Keratinocyte (primary cell): ENCODE measurements around the gene HOXD11. TPM values are rescaled to one million over a fixed set of nuclear protein-coding genes. Genes with fewer than 3 reads are reported as not detected.

Source experiments
- DNase-seq: peaks from one replicate; pipeline ENCODE4 v3.0.0-alpha.2; 2011; ENCODE audit warnings: low read depth, missing footprints, low spot score
- FAIRE-seq: peaks from 2 replicates; lab custom pipeline; 2011; peaks lifted over from hg19 to GRCh38; lab: Jason Lieb, UNC
- H2AFZ ChIP-seq: 2 replicates; pipeline ENCODE4 v1.6.0; 2012; ENCODE audit warnings: low read length, control low read depth, inconsistent platforms; ENCODE audit not compliant: control insufficient read depth
- H3K27ac ChIP-seq: 2 replicates; pipeline ENCODE4 v1.5.1; 2011; ENCODE audit warnings: low read length; ENCODE audit not compliant: control insufficient read depth, insufficient read depth
- H3K27me3 ChIP-seq: 3 replicates; pipeline ENCODE4 v1.6.0; 2011; ENCODE audit warnings: low read length; ENCODE audit not compliant: control insufficient read depth, insufficient read depth; ENCODE audit errors: extremely low read depth
- H3K36me3 ChIP-seq, 2 experiments: 2 replicates in 1 of 2; 3 replicates in 1 of 2; pipeline ENCODE4 v1.5.1; 2011; ENCODE audit warnings: low read length in 2 of 2, mild to moderate bottlenecking in 1 of 2; ENCODE audit not compliant: control insufficient read depth in 2 of 2, insufficient read depth in 2 of 2; ENCODE audit errors: extremely low read depth in 1 of 2
- H3K4me1 ChIP-seq: 3 replicates; pipeline ENCODE4 v1.5.1; 2011; ENCODE audit warnings: low read length; ENCODE audit not compliant: control insufficient read depth, insufficient read depth; ENCODE audit errors: extremely low read depth
- H3K4me2 ChIP-seq: 3 replicates; pipeline ENCODE4 v1.6.0; 2011; ENCODE audit warnings: low read depth, low read length; ENCODE audit not compliant: control insufficient read depth, insufficient read depth; ENCODE audit errors: extremely low read depth
- H3K4me3 ChIP-seq, 3 experiments: fragments of 200-600 bp in 1 of 3; sonication (generic) in 1 of 3; 2 replicates in 2 of 3; 3 replicates in 1 of 3; pipeline ENCODE4 v1.5.1; 2011 to 2016; ENCODE audit warnings: low read length in 3 of 3, mild to moderate bottlenecking in 3 of 3, control low read depth in 2 of 3, inconsistent platforms in 1 of 3, low read depth in 1 of 3, mixed read lengths in 1 of 3, mixed run types in 1 of 3, moderate library complexity in 1 of 3; ENCODE audit not compliant: control insufficient read depth in 2 of 3, insufficient read depth in 2 of 3; ENCODE audit errors: extremely low read depth in 1 of 3
- H3K79me2 ChIP-seq: 2 replicates; pipeline ENCODE4 v1.6.0; 2012; ENCODE audit warnings: low read length; ENCODE audit not compliant: control insufficient read depth, insufficient read depth
- H3K9ac ChIP-seq: 3 replicates; pipeline ENCODE4 v1.6.0; 2011; ENCODE audit warnings: low read length; ENCODE audit not compliant: control insufficient read depth, insufficient read depth; ENCODE audit errors: extremely low read depth
- H3K9me1 ChIP-seq: 3 replicates; pipeline ENCODE4 v1.6.0; 2011; ENCODE audit warnings: low read length; ENCODE audit not compliant: control insufficient read depth, insufficient read depth; ENCODE audit errors: extremely low read depth
- H3K9me3 ChIP-seq: 2 replicates; pipeline ENCODE4 v1.5.1; 2012; ENCODE audit warnings: low read depth, low read length; ENCODE audit not compliant: control insufficient read depth
- H4K20me1 ChIP-seq: 3 replicates; pipeline ENCODE4 v1.6.0; 2011; ENCODE audit warnings: low read length; ENCODE audit not compliant: control insufficient read depth, insufficient read depth; ENCODE audit errors: extremely low read depth
- CTCF ChIP-seq, 3 experiments: IDR thresholded peaks in 1 of 3; conservative IDR thresholded peaks in 1 of 3; optimal IDR thresholded peaks in 1 of 3; 2 replicates in 2 of 3; 3 replicates in 1 of 3; pipeline versions ENCODE3 to v1.5.1; 2011; ENCODE audit warnings: low read length in 3 of 3, mild to moderate bottlenecking in 3 of 3, moderate library complexity in 2 of 3, control low read depth in 1 of 3, inconsistent platforms in 1 of 3; ENCODE audit not compliant: insufficient read depth in 2 of 3; ENCODE audit errors: extremely low read depth in 1 of 3
- EZH2 ChIP-seq: IDR thresholded peaks from one replicate; pipeline ENCODE4 v1.6.1; 2012; ENCODE audit warnings: inconsistent platforms, mild to moderate bottlenecking, low read length, moderate library complexity
- dilution Hi-C: fragments of 300-500 bp; cut with MboI; formaldehyde crosslinking; loops from one replicate; pipeline ENCODE4 v1.7.0; 2020; ENCODE audit warnings: low sequenced_read_pairs; ENCODE audit not compliant: extremely low pct_ligation_motif_present
- polyA plus RNA-seq, 5 experiments: library from polyadenylated mRNA; depleted of rRNA in 3 of 5; stranded (reverse) in 3 of 5; stranded (forward) in 1 of 5; unstranded in 1 of 5; fragments of >200 nt; gene quantifications; 1 replicate in 1 of 5; 2 replicates in 3 of 5; 3 replicates in 1 of 5; pipeline versions ENCODE4 v1.2.1 to v1.2.3, GENCODE V29; 2011 to 2012; ENCODE audit warnings: missing spikeins in 2 of 5, low read depth in 1 of 5, low replicate concordance in 1 of 5

Gene HOXD11
- polyA plus RNA-seq, 1 donor (not counting 4 experiments of a cell fraction or from before 2014, with no cell fraction given) = not detected

- no peak for DNase-seq
- dilution Hi-C loops = no loop called here
These were observed 34.8 kb upstream of the HOXD11 start for GRCh38 chr2:176072292-176072669.

GRCh38 chr2:176072951-176073904 is 33.9 kb upstream of the HOXD11 start:
- Histone ChIP-seq H3K27ac (no peak overlapping the region), H3K4me2 (no peak overlapping the region), H3K9me3 (no peaks in the 10 kb centered on the region), H3K4me3 (no peak overlapping the region), H2AFZ (no peak overlapping the region), H3K4me1 (no peaks in the 10 kb centered on the region), H4K20me1 (no peaks in the 10 kb centered on the region), H3K36me3 (no peaks in the 10 kb centered on the region), H3K79me2 (no peaks in the 10 kb centered on the region), H3K9ac (no peak overlapping the region), H3K27me3 (peaks cover 91% of the 10 kb centered on the region), H3K9me1 (no peaks in the 10 kb centered on the region)
- FAIRE-seq (no peak), DNase-seq (no peak)
- dilution Hi-C loops = no loop called here
- TF ChIP-seq EZH2 (peak; percentile 79), CTCF (optimal IDR thresholded peaks at IDR 0.05 in 1 of 3, IDR thresholded peaks at IDR 0.05 in 1 of 3, conservative IDR thresholded peaks at IDR 0.05 in 1 of 3; ENCODE audit: extremely low read depth in 1 of 3, insufficient read depth in 2 of 3, low read length in 3 of 3) (no peak)

More at GRCh38 chr2:176072292-176072669, 34.8 kb upstream of the HOXD11 start:
- Histone ChIP-seq H3K27ac (no peak overlapping the region), H3K36me3 (no peaks in the 10 kb centered on the region), H3K79me2 (no peaks in the 10 kb centered on the region), H3K4me2 (no peak overlapping the region), H4K20me1 (no peaks in the 10 kb centered on the region), H3K4me1 (no peaks in the 10 kb centered on the region), H3K9me1 (no peaks in the 10 kb centered on the region), H3K4me3 (no peak overlapping the region), H3K9ac (no peak overlapping the region), H2AFZ (no peak overlapping the region), H3K9me3 (no peaks in the 10 kb centered on the region), H3K27me3 (peaks cover 99% of the 10 kb centered on the region)
- no peak for FAIRE-seq
- no peak for TF ChIP-seq EZH2
- TF ChIP-seq CTCF (optimal IDR thresholded peaks at IDR 0.05 in 1 of 3, IDR thresholded peaks at IDR 0.05 in 1 of 3, conservative IDR thresholded peaks at IDR 0.05 in 1 of 3; ENCODE audit: extremely low read depth in 1 of 3, insufficient read depth in 2 of 3, low read length in 3 of 3) = no peak
